GM19043 (cell line): ENCODE results near the gene SGCA.

Experiments
- ATAC-seq: cut with Tn5 transposase; IDR thresholded peaks from one replicate; pipeline ENCODE4 v1.9.1; 2021; ENCODE audit warnings: low read depth; ENCODE audit not compliant: unreplicated experiment

The SGCA gene

DNA sequence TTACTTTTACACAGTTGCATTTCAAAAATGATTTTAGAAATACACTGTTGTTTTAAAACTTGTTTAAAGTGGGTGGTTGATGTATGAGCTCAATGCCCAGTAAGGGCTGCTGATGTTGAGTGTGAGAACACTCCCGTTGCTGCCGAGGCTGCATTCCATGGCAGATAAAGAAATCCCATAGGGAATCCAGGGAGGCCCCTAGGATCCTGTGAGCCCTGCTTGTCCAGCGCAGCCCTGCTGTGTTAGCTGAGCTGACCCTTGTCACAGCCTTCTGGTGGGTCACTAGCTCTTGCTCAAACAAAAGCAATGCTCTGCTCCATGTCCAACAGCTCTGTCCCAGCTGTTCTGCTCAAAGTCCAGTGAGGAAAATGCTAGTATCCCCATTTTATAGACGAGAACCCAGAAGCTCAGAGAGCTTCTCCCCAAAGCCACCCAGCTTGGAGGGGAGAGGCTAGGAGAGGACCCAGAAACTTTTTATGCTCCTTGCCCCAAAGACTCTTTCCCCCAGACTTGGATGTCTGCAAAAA, 54.2 kb downstream of the SGCA start:
- no peak for ATAC-seq

DNA sequence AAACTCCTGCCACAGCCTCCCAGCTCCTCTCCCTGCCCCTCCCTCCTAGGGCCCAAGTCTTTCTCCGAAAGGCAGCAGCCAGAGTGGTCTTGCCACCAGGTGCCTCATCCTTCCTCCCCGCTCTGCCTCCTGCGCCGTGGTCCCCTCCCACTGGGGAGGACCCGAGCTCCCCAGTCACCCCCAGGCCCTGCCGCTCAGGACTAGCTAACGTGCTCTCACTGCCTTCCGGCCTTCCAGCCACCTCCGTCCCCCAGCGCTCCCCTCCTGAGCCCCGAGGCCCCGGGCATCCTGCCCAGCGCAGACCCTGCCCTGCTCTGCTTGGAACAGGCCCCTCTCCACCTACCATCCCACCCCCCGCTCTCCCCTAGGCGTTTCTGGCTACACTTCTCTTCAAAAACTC, 55.0 kb downstream of the SGCA start:
- no peak for ATAC-seq

DNA sequence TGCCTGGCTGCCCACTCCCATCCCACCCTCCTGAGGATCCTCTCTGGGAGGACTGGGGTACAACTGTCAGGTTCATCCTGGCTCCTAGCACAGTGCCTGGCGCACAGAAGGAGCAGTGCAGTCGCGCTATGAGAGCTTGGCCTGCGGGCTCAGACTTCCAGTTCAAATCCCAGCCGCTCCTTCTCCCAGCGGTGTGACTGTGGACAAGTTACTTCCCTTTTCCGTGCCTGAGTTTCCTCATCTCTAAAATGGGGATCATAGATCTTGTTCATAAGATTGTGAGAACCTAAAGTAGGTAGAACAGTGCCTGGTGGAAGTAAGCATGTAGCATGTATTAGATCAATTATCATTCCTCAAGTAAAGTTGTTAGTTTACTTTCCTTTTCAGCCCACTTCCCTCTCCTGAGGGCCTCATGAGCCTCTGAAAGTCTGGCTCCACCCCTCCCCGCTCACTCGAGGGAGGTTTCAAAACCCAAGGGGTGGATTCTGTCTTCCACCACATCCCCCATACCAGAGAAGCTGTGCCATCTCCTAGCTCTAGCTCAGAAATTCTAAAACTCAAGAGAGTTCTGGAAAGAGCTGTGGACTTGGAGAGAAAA, 55.6 kb downstream of the SGCA start:
- no peak for ATAC-seq

DNA sequence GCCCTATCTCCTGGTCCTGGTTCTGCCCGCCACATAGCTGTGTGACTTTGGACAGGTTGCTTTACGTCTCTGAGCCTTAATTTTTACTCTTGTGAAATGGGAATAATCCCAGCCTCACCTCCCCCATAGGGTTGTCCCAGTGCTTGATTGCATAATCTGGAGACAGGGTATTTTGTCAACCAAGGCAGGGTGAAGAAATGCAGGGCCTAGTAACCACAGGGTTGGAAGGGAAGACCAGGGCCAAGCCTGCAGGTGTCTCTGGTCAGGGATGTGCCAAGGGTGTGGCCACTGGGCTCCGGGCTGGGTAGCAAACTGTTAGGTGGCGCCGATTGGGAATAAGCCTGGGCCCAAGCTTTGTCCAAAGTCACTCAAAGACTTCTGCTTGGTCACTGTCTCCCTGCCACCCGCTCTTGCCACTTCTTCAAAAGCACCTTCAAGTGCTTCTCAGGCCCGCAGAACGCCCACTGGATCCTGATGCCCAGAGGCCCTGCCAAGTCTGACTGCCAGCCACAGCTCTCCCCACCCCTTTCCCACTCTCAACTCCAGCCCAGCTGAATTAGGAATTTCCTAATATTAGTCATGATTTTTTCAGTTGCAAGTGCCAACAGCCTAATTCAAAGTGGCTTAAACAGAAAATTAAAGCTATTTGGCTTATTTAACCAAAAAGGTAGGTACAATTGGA, 56.2 kb downstream of the SGCA start:
- ATAC-seq, result no peak

DNA sequence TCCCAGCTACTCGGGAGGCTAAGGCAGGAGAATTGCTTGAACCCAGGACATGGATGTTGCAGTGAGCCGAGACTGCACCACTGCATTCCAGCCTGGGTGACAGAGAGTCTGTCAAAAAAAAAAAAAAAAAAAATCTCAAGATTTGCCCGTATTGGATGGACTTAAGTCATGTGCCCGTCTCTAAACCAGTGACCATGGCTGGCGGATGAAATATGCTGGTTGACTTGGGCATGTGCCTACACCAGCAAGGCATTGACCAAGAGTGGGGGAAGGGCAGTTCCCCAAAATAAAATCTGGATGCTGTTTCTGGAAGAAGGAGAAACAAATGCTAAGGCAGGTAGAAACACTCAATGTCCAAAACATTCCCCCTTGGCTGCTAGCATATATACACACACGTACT, 57.1 kb downstream of the SGCA start:
- ATAC-seq, result no peak
